GM21619 (cell line): Measurements from ENCODE around the gene ZMYM3.

ENCODE experiments used
- ATAC-seq: cut with Tn5 transposase; IDR thresholded peaks from one replicate; pipeline ENCODE4 v1.9.1; 2021; ENCODE audit not compliant: unreplicated experiment

Gene ZMYM3

DNA sequence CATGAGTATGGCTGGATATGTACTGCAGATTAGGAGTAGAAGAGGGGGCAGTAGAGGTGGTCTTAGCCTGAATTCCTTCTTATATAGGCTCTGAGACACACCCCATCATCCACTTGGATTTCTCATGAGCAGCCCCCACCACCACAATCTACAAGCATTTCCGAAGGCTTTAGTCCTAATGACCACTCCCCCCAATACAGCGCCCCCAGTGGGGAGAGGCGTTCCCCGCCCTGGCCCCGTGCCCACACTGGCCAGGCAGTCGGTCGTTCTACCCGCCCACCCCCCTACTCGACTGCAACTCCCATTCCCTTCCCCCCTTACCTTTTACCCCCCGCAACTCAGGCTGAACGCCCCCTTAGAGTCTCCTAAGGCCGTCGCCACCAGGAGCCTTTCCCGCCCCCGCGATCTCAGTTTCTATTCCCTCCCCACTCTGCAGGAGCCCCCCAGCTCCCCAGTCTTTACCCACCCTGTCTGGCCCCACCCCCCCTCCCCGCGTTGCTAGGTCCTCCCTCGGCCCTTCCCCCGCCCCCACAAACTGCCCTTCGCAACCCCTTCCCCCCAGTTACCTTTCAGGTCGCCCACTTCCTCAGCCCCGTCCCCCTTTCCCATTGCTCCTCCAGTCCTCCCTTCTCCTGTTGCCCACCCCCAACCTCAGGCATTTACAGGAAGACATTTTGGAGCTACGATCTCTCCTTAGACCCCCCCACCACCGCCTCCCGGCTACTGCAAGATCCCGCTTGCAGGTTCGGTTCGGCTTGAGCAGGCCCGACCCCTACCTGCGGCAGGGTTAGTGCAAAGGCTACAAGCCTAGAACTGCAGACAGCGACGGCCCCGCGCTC, 468 bp downstream of the ZMYM3 start:
- no peak for ATAC-seq

DNA sequence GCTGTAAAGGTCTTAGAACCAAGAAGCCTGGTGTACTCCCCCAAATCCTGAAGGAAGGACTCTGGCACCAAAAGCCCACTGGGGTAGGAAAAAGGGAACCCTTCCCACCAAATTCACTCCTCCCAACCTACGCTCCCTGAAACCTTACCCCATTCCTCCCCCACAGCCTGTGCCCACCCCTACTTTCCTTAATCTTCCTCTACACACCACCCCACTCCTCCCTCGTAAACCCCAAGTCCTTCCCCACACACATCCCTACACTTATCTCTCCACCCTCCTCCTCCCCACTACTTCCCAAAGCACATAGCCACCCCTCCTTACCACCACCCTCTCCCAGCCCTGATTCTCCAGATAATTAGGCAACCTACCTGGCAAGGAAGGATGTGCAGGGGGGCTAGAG, 1.7 kb downstream of the ZMYM3 start:
- no peak for ATAC-seq

DNA sequence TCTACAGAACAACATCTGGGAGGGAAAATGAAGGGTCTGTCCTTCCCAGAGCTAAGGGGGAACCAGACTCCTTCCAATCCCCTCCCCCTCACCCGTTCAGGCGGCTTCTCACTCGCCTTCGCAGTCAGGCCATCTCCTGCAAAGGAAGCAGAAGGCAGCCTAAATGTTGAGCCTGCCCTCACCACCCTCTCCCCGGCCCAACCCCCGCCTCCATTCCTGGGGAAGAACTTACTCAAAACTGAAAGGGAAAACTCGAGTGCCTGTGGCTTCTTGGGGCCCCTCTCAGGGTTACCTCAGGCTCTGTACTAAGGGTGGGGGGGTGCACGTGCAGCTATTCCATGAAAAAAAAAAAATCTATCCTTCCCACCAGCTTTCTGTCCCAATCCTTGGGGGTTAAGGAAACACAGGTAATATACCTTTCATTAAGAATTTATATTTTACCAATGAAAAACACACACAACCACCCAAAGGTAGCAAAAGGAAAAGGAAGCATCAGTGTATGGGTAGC, 2.4 kb downstream of the ZMYM3 start:
- ATAC-seq: no peak

DNA sequence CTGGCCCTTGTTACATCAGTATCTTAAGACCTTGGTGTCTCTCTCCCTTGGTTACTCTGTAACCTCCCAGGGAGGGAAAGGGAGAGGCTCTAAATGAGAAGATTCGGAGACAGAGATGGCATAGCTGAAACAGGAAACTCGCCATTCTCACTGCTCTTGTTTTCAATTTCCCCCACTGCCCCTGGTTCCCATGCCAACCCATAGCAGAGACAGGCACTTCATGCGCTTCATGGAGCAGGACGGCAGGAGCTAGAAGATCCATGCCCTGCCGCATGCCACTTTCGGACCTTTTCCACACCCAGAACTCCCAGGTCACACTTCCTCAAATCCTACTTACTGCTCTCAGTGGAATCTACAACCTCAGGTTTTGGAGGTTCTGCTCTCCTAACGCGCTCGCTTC, 3.1 kb downstream of the ZMYM3 start:
- no peak for ATAC-seq

DNA sequence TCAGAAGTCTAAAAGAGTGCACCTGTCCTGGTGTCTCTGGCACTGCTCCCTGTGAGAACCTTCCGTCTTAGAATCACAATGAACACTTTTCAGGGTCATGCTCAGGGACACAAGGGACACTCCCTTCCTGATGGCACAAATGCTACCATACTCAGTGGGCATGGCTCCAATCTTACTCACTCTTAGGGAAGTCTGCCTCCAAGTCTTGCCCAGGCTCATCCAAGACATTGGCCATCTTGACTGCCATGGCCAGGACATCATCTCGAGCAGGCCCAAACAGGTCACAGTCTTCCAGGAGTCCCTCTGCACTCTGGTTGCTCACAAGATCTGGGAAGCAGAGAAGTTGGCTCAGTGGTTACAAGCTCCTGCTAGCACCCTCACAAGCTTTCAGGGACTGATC, 8.8 kb downstream of the ZMYM3 start:
- no peak for ATAC-seq

DNA sequence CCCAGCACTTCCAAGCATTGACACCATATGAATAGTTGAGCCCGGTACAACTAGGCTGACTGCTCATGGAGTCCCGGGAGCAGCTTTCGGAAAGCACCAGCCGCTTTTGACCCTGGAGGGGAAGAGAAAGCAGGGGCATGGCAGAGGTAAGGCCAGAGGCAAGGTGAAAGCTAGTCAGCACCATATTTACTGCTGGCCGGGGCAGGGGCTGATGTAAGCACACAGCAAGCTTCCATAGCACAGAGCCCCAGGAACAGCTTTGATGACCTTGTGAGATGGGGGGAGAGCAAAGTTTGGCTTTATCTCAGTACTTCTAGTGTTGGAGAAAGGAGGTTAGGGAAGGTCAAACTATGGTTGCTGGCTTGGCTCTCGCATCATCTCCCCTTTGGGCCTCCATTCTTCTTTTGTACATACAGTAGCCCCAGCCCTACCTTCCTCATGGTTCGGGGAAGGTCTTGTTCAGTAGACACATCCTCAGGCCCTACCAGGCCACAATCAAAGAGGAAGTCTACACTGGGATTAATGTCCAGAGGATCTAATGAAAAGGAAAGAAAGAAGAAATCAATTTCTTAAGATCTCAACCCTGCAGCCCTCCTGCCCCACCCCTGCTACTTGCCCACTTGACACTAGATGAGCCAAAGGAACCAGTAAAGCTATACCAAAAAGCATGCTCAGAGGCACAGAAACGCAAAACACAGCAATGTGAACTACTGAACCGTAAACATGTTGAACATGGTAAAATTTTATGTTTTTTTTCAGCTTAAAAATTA, 9.4 kb downstream of the ZMYM3 start:
- ATAC-seq: no peak

DNA sequence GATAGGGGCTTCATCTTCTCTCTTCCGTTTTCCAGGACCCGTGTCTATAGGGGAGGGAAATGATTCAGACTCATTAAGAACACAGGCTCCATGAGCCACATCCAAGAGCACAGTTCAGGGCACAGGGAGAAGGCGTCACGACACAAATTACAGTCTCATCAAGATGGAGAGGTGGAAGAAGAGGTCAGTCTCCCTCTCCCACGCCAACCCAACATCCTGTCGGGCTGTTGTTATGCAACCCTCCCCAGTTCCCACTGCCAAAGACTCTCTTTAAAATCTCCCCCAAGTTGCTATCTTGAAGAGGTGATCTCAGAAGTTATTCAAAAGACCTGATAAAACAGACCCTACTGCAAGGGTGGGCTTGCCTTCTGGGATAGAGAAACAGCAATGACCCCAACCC, 12.6 kb downstream of the ZMYM3 start:
- no peak for ATAC-seq

DNA sequence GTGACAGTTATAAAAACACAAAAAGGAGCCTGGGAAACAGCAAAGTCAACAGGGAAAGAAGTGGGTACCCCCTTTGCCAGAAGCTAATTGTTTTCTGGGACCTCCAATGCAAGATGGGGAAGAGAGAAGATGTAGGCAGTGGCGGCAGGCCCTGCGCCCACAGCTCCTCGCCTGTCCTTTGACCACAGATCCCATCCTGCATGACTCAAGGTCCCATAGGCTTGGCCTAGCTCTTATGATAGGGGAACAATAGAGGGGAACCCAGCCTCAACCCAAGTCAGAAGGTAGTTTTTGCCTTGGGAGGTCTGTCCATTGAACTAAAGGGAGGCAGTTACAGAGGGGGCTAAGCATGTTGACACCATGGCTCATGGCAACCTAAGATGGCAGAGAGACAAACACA, 14.2 kb downstream of the ZMYM3 start:
- ATAC-seq: no peak

DNA sequence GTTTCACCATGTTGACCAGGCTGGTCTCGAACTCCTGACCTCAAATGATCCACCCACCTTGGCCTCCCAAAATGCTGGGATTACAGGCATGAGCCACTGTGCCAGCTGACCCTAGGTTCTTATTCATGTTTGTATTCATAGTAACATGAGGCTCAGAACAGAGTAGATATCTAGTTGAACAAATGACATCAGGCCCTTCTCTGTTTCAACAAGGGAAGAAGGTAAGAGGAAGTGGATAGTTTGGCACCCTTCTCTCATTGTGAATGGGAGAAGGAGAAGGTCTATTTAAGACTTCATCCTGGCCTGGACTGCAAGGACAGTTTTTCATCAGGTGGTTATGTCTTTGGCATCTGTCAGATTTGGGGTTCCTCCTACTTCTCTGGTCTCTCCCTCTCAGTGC, 17.1 kb downstream of the ZMYM3 start:
- no peak for ATAC-seq

DNA sequence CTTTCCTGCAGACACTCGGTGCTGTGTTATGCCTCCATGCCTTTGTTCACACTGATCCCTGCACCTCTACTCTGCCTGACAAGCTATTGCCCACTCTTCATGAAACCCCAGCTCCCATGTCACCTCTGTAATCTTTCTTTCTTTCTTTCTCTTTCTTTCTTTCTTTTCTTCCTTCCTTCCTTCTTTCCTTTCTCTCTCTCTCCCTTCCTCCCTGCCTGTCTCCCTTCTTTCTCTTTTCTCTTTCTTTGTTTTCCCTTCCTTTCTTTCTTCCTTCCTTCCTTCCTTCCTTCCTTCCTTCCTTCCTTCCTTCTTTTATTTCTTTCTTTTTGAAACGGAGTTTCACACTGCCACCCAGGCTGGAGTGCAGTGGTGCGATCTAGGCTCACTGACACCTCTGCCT, 18.5 kb downstream of the ZMYM3 start:
- ATAC-seq: no peak

DNA sequence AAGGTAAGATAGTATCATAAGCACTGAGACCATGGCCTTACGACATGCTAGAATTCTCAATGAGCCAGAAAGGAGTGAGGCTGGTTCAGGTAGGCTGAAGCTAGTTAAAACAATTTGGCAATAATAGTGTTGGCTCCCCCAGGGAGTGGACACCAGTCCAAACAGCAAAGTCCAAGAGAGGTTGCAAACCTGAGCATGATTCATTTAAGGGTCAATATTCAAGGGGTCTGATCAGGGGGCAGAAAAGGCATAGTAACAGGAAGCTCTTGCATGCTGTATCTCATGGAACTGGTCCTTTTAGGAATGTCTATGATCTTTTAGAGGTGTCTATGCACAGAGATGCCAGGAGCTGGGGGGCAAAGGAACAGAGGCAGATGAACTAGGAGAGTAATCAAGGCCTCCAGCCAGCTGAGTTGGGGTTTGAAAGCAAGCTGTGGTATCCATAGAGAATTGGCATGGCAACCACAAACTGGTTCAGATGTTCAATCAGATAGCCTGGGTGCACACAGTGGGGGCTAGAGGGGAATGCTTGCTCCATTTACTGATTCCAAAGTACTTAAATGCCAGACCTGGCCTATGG, 25.8 kb downstream of the ZMYM3 start:
- no peak for ATAC-seq

DNA sequence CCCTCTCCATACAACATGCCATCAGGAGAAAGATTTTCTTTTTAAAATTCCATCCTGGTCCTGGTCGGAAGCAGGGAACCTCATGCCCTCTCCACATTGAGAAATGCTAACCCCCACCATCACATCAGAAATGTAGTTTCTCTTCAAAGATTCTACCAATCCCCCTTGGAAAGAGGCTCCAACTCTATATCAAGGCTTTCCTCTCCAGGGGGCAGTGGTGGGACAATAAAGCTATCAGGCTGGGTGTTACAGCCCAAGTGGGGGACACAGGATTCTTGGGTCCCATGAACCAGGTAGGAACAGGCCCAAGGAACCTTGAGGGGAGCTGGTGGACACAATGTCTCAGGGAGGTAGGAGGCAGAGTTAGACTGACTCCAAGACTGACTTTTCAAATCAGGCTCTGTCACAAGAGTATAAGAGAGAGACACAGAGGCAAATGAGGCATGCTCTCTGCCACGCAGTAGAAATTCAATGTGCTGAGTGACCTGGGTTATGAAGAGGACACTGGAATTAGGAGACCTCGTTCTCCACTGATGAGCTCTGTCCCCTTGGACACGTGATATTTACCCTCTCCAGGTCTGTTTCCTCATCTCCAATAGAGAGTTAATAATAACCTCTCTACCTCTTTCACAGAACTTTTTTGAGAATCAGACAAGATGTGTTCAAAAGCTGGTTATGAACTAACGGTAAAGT, 26.4 kb downstream of the ZMYM3 start:
- no peak for ATAC-seq

DNA sequence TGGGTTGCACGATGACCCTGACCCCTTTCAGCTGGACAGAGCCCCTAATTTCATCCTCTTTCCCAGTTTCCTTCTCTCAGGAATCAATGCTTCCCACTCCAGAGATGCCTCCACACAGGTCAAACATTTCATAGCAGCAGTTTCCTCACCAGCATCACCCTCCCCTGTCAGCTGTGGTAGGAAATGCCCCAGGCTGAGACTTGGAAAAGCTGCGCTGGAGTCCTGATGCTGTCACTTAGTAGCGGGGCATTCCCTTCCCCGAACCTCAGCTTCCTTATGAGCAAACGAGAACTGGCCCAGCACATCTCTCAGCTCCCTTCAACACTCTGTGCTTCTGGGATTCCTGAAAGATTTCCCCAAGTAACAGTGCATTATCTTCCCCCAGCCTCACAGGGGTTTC, 28.3 kb downstream of the ZMYM3 start:
- ATAC-seq: no peak

DNA sequence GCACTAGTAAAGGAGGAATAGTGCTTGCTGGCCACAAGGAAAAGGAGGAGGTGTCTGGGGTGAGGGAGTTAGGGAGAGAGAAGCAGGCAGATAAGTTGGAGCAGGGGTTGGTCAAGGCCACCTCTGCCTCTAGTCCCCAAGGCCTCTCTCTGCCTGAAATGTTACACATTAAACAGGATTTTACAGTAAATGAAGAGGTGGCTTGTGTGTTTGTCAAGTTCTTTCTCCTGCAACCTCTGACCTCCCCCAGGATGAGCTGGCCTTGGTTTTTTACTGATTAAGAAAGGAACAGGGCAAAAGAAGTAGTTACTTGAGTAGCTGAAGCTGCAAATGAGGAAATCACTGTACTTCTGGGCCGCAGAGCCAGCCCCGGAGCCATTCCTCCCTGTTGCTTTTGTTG, 28.9 kb downstream of the ZMYM3 start:
- no peak for ATAC-seq

DNA sequence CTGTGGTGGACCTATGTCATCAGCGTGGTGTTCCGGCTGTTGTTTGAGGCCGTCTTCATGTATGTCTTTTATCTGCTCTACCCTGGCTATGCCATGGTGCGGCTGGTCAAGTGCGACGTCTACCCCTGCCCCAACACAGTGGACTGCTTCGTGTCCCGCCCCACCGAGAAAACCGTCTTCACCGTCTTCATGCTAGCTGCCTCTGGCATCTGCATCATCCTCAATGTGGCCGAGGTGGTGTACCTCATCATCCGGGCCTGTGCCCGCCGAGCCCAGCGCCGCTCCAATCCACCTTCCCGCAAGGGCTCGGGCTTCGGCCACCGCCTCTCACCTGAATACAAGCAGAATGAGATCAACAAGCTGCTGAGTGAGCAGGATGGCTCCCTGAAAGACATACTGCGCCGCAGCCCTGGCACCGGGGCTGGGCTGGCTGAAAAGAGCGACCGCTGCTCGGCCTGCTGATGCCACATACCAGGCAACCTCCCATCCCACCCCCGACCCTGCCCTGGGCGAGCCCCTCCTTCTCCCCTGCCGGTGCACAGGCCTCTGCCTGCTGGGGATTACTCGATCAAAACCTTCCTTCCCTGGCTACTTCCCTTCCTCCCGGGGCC, 29.7 kb downstream of the ZMYM3 start:
- ATAC-seq: no peak

DNA sequence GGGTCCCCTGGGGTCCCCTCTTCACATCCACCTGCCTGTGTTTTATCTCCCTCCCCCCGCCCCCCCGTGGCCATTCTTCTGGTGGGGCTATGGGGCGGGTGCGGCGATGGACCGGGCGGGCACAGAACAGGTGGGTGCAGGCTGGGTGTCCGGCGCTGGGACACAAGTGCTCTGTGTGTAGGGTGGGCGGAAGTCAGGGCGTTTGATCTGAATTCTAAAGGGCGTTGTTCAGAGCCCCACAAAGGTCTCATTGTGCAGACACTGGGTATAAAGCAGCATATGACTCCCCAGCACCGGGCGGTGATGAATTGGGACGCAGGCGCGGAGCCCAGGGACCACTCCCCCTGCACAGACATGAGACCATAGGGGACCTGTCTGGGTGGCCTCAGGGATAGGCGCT, 31.0 kb downstream of the ZMYM3 start, which contains the start of gene GJB1:
Gene GJB1 (plus strand): TSS at position 296 of the 400 bp plus-strand sequence. CDS start 484 bp downstream, outside the sequence.
- ATAC-seq: no peak

DNA sequence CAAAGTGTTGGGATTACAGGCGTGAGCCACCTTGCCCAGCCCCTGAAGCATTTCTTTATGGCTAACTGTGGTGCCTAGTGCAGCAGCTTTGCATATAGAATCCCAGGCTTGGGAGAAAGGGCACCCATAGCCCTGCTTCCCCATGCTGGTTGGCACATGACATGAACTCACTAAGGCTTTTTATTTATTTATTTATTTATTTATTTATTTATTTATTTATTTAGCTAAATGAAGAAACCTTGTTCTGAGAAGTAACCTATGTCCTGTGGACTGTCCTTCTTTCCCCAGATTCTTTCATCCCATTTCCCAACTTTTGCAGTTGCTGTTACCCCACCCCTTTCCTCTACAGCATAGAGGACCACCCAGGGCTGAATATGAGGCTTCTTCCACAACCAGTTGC, 32.8 kb downstream of the ZMYM3 start:
- no peak for ATAC-seq

DNA sequence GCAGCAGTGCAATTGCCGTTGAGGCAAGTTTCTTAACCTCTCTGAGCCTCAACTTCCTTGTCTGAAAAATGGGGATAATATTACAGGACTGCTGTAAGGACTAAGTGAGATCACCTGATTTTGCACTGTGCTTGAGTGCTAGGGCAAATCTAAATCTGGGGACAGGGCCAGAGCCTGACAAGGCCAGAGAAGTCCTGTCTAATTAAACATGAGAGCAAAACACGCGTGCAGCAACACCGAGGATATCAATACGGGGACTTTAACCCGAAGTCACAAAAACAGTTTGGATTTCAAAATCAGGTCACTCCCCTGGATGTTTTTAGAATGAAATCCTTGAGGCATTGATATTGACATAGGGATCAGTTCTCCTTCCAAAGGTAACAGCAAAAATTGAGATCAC, 36.6 kb downstream of the ZMYM3 start:
- no peak for ATAC-seq

DNA sequence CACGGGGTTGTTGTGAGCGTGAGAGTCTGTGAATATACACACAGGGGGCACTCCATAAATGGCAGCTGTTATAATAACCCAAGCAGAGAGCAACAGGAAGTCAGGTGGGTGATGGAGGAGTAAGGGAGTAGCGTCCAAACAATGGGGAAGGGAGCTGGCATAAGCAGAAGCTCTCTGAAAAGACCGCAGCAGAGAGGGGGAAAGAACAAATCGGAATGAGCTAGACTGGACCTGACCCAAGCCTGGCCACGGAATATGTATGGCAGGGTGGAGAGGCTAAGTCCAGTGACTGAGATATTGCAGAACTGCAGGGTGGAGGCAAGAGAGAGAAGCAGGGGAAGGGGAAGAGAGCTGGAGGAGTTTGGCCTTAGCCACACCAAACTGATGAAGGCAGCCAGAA, 37.5 kb downstream of the ZMYM3 start:
- no peak for ATAC-seq

DNA sequence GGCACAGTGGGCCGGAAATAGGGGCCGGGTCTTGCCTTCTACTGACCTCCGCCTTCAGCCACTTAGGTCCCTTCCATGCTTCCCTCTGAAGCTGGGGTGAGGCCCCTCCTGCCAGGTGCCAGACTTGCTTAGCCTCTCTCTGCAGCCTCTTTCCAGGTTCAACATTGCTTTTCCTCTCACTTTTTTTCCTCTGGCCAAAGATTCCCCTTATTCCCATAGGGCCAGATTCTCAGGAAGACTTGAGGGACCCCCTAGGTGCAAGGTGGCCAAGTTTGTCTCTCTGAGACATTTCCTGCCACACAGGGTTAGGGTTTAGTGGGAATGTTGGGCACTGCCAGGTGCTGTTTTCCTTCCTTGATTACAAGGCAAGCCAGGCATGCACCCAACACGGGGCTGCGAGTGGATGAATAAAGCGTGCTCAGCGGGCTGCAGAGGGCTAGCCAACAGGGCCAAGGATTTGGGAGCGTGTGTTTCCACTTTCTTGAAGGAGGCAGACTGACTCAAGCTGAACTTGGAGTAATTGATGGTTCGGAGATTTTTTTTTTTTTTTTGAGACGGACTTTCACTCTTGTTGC, 38.5 kb downstream of the ZMYM3 start:
- no peak for ATAC-seq
